GM19239 (cell line): Measurements from ENCODE around the gene MAGEE1.

ENCODE experiments used
- DNase-seq: peaks from one replicate; pipeline ENCODE4 v3.0.0; 2011; ENCODE audit warnings: low spot score; ENCODE audit not compliant: insufficient read length
- FAIRE-seq: peaks from 2 replicates; lab custom pipeline; 2011; peaks lifted over from hg19 to GRCh38; lab: Jason Lieb, UNC

The MAGEE1 gene, protein sequence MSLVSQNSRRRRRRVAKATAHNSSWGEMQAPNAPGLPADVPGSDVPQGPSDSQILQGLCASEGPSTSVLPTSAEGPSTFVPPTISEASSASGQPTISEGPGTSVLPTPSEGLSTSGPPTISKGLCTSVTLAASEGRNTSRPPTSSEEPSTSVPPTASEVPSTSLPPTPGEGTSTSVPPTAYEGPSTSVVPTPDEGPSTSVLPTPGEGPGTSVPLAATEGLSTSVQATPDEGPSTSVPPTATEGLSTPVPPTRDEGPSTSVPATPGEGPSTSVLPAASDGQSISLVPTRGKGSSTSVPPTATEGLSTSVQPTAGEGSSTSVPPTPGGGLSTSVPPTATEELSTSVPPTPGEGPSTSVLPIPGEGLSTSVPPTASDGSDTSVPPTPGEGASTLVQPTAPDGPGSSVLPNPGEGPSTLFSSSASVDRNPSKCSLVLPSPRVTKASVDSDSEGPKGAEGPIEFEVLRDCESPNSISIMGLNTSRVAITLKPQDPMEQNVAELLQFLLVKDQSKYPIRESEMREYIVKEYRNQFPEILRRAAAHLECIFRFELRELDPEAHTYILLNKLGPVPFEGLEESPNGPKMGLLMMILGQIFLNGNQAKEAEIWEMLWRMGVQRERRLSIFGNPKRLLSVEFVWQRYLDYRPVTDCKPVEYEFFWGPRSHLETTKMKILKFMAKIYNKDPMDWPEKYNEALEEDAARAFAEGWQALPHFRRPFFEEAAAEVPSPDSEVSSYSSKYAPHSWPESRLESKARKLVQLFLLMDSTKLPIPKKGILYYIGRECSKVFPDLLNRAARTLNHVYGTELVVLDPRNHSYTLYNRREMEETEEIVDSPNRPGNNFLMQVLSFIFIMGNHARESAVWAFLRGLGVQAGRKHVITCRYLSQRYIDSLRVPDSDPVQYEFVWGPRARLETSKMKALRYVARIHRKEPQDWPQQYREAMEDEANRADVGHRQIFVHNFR

DNA sequence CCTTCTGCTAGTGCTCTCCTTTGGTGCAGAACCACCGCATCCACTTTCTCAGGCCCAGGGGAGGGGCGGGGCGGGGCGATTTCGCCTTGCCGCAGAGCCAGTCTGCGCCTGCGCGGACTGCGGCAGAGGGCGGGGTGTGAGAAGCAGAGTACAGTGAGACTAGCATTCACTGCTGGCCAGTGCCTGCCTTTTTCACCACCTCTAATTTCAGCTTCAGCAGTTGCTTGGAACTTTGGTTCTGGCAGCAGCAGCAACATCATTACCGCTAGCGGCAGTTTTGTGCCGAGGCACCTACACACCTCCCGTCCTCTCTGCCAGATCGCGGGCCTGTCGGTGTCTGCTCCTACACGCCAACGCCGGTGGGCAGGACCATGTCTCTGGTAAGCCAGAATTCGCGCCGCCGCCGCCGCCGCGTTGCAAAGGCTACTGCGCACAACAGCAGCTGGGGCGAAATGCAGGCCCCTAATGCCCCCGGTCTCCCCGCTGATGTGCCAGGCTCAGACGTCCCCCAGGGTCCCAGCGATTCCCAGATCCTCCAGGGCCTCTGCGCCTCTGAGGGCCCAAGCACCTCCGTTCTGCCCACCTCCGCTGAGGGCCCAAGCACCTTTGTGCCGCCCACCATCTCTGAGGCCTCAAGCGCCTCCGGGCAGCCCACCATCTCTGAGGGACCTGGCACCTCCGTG is at the start of gene MAGEE1:
Gene MAGEE1, plus strand, starts transcription at position 151 of the 683 bp plus-strand sequence. Its CDS starts 221 bp downstream, at position 372.
- FAIRE-seq (peak; percentile 88), DNase-seq (peak; percentile 13)

DNA sequence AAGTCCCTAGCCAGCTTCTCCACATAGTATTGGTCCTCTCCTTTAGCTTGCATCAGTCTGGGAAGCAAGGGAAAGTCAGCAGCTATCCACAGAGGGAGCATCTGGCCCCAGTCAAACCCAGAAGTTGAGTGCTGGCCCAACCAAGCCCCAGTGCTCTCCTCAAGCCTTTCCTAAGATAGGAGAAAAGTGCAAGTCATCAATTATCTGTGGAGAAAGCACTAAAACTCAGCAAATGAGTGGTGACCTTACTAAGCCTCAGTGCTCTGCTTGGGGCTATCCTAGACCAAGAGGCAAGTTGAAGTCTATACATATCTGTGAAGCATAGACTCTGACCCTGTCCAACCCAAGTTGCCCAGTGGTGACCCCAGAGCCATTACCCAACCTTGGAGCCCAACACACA is 28.5 kb upstream of the MAGEE1 start:
- no peak for FAIRE-seq
- DNase-seq: no peak

DNA sequence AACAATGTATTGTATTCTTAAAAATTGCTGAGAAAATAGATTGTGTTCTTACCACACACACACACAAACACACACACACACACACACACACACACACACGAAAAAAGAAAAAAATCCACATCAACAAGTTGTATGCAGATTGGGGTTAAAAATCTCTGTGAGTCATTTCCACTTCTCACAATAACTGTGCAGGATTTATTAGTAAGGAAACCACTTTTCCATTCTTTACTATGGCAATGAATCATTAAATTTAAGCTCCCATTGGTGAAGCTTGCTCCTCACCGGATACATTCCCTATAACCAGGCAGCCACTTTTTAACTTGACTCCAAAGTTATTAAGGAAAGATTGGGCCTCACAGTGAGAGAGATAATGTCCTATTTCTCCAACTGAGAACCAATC is 19.7 kb upstream of the MAGEE1 start:
- no peak for DNase-seq
- no peak for FAIRE-seq

DNA sequence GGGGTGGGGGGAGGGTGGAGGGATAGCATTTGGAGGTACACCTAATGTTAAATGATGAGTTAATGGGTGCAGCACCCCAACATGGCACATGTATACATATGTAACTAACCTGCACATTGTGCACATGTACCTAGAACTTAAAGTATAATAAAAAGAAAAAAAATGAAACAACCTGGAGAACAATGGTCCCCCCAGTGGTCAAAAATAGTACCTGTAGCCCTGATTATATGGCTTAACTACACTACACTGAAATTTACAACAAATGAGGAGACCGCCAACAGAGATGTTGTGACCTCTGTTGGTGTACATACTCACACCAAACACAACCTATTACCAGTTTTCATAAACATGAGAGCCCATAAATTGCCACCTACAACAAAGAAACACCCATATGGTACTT is 7.3 kb upstream of the MAGEE1 start:
- FAIRE-seq: no peak
- no peak for DNase-seq

DNA sequence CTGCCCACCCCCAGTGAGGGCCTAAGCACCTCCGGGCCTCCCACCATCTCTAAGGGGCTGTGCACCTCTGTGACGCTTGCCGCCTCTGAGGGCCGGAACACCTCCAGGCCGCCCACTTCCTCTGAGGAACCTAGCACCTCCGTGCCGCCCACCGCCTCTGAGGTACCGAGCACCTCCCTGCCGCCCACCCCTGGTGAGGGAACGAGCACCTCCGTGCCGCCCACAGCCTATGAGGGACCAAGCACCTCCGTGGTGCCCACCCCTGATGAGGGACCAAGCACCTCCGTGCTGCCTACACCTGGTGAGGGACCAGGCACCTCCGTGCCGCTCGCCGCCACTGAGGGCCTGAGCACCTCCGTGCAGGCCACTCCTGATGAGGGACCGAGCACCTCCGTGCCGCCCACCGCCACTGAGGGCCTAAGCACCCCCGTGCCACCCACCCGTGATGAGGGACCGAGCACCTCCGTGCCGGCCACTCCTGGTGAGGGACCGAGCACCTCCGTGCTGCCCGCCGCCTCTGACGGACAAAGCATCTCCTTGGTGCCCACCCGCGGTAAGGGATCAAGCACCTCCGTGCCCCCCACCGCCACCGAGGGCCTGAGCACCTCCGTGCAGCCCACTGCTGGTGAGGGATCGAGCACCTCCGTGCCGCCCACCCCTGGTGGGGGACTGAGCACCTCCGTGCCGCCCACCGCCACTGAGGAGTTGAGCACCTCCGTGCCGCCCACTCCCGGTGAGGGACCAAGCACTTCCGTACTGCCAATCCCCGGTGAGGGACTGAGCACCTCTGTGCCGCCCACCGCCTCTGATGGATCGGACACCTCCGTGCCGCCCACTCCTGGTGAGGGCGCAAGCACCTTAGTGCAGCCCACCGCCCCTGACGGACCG is 977 bp downstream of the MAGEE1 start:
- DNase-seq: no peak
- FAIRE-seq: no peak

DNA sequence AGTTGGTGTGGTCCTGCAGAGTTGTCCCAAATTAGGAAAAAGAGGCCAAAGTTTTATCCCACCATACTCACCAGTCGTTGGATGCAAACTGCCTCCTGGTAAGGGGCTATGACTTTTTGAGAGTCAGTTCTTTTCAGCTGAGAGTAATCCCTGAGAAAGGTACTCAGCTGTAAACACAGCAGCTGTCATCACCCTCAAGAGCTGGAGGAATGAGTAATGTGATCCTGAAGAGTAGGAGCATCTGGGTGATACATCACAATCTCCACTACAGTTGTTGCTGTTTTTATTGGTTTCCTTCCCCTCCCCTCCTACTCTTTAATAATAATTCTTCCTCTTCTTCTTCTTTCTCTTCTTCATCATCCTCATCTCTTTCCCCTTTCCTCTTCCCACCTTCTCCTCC is 5.7 kb downstream of the MAGEE1 start:
- DNase-seq (no peak), FAIRE-seq (no peak)

DNA sequence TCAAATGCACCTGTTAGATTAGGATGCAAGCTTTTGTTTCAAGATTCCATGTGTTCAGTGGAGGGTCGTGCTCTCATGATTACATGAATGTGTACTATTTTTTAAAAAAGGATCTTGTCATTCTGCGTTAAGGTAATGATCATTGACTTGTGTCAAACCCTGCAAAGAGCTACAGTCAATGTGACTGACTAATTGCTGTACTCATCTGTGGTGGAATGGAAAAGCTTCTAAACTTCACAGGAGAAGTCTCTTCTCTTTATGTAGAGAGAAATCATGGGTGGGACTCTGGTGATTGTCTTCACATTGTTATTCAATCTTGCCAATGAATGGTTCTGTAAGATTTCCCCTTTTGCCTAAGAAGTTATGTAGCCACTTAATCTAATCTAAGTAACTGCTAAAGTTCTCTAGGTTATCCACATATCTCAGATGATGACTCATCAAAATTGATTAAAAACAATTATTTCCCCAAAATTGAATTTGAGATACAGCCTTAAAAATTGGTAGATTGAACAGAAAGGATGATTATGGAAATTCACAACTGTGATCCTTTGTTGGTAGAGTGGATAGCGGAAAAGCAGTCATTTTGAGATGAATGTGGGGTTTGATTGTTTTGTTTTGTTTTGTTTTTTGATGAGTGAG is 6.7 kb downstream of the MAGEE1 start:
- FAIRE-seq (no peak), DNase-seq (no peak)

DNA sequence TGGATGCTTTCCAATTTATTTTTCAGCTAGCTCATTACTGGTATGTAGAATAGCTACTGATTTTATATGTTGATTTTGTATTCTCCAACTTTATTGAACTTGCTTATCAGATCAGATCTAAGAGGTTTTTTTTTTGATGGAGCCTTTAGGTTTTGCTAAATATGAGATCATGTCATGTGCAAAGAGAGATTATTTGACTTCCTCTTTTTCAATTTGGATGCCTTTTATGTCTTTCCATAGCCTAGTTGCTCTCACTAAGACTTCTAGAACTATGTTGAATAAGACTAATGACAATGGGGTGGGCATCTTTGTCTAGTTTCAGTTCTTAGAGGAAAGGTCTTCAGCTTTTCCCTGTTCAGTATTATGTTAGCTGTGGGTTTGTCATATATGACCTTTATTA is 11.7 kb downstream of the MAGEE1 start:
- FAIRE-seq (no peak), DNase-seq (no peak)

DNA sequence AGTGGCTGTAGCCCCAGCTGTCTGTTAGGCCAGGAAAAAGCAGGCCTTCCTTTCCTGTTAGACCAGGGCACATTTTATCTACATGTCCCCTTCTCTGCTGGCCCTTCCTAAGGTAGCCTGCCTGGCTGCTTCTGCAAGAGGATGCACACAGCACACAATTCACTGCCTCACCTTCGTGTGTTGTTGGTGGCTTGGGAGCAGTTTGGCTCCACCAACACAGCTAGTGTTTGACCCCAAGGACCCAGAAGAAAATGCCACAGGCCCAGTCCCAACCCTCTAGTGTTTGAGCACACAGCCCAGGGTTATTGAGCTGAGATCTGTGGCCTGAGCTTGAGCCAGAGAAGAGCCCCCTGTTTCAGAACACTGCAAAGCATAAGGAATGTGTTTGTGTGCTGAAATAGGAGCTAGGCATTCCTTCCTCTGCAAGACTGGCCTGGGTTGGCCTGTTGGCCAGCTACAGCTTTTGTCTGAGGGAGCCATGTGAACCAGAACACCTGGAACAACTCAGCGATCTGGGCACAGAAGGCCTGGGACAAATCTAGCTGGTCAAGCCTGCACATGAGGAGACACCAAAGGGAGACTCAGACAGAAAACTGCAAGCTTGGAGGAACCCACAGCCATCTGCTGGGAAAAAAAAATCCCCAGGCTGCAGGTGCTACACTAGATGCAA is 26.4 kb downstream of the MAGEE1 start:
- FAIRE-seq (no peak), DNase-seq (no peak)

DNA sequence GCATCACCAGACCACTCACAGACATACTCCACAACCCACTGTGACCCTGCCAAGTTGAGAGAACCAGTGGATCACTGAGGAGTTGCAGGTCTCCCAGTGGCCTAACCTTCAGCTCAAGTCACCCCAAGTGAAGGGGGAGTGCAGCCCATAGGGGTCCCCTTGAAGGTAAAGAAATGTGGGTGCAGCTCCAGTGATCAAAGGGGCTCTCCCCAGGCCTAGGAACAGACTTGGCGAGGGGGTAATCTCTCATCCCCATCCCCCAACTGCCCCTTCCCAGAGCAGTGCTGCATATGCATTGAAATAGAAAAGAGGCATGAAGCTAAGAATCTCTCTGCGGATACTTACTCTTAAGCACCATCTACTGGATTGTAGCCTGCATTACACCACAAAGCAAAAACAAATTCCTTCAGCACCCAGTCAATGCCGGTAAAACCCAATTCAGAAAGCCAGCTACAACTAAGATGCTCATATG is 27.0 kb downstream of the MAGEE1 start:
- DNase-seq (no peak), FAIRE-seq (peak; percentile 74)

DNA sequence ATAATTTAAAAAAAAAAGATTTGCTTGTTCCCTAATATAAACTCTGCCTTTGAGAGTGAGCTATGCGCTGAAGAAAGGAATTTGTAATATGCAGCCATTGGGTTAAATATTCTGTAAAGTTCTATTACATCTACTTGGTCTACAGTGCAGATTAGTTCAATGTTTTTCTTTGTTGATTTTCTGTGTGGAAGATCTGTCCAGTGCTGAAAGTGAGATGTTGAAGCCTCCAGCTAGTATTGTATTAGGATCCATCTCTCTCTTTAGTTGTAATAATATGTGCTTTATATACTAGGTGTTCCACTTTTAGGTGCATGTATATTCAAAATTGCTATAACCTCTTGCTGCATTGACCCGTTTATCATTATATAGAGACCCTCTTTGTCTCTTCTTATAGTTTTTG is 49.8 kb downstream of the MAGEE1 start:
- DNase-seq: no peak
- no peak for FAIRE-seq
